H4 (cell line): ENCODE data around the gene VAT1. TPM values are rescaled to one million over a fixed set of nuclear protein-coding genes. Genes with fewer than 3 reads are reported as not detected.

Experiments used
- DNase-seq: peaks from one replicate; pipeline ENCODE4 v3.0.0-alpha.2; 2015; ENCODE audit warnings: low spot score
- total RNA-seq: library from RNA; depleted of rRNA; stranded (reverse); fragments of >200 nt; shearing (Covaris generic); gene quantifications from 2 replicates; pipeline ENCODE4 v1.2.3, GENCODE V29; 2014

VAT1 gene
- total RNA-seq, 1 experiment from 2014 or later, result 104 TPM

GRCh38 chr17:43027091-43028032 lies 5.2 kb upstream of the VAT1 start:
- DNase-seq, result no peak

GRCh38 chr17:43026595-43026994 lies 4.4 kb upstream of the VAT1 start:
- DNase-seq, result no peak

- no peak for DNase-seq
These were observed 3.8 kb upstream of the VAT1 start for GRCh38 chr17:43025766-43026537.

GRCh38 chr17:43025290-43025657 lies 3.1 kb upstream of the VAT1 start:
- DNase-seq, result no peak

GRCh38 chr17:43024407-43025289 lies 2.5 kb upstream of the VAT1 start, which contains the start of gene RND2:
TSS of gene RND2 (plus strand) at chr17:43025231. CDS start at chr17:43025348, 117 bp downstream.
- peak; percentile 84 for DNase-seq

- DNase-seq, result peak; percentile 74
These were observed 1.1 kb downstream of the VAT1 start for GRCh38 chr17:43020789-43021740.

- peak; percentile 47 for DNase-seq
These were observed 2.1 kb downstream of the VAT1 start for GRCh38 chr17:43020030-43020621.

GRCh38 chr17:43019418-43019817 lies 2.8 kb downstream of the VAT1 start:
- no peak for DNase-seq

- no peak for DNase-seq
These were observed 3.3 kb downstream of the VAT1 start for GRCh38 chr17:43018932-43019331.

- DNase-seq, result no peak
These were observed 4.0 kb downstream of the VAT1 start for GRCh38 chr17:43018008-43018853.

- no peak for DNase-seq
These were observed 6.0 kb downstream of the VAT1 start for GRCh38 chr17:43016216-43016615.

- DNase-seq, result no peak
These were observed 6.6 kb downstream of the VAT1 start for GRCh38 chr17:43015579-43015978.

GRCh38 chr17:43014649-43015542 lies 7.3 kb downstream of the VAT1 start:
- DNase-seq, result no peak

GRCh38 chr17:43014020-43014648 lies 8.1 kb downstream of the VAT1 start:
- no peak for DNase-seq

GRCh38 chr17:43013296-43013695 lies 8.9 kb downstream of the VAT1 start:
- no peak for DNase-seq

GRCh38 chr17:43011728-43012472 lies 10.3 kb downstream of the VAT1 start:
- no peak for DNase-seq
